GM23338 (cell line): Measurements from ENCODE around the gene S100A12.

Experiments used
- EZH2 ChIP-seq: fragments of 200-600 bp; sonication (generic); IDR thresholded peaks from one replicate; pipeline ENCODE4 v1.8.0; 2017; ENCODE audit warnings: antibody characterized with exemption, mild to moderate bottlenecking, low read depth; ENCODE audit not compliant: unreplicated experiment
- EZH2phosphoT487 ChIP-seq: fragments of 200-600 bp; sonication (generic); IDR thresholded peaks from one replicate; pipeline ENCODE4 v1.8.1; 2018; ENCODE audit warnings: antibody characterized with exemption; ENCODE audit not compliant: unreplicated experiment
- TF ChIP-seq, protein P1 (sequence below), 2 experiments: fragments of 200-600 bp in 1 of 2; sonication (generic) in 1 of 2; conservative IDR thresholded peaks; 2 replicates each; pipeline versions ENCODE4 v1.5.1 to v1.6.1; 2016 to 2017; ENCODE audit warnings: antibody characterized with exemption in 2 of 2, low read depth in 2 of 2, mild to moderate bottlenecking in 2 of 2, moderate library complexity in 1 of 2

DNA sequence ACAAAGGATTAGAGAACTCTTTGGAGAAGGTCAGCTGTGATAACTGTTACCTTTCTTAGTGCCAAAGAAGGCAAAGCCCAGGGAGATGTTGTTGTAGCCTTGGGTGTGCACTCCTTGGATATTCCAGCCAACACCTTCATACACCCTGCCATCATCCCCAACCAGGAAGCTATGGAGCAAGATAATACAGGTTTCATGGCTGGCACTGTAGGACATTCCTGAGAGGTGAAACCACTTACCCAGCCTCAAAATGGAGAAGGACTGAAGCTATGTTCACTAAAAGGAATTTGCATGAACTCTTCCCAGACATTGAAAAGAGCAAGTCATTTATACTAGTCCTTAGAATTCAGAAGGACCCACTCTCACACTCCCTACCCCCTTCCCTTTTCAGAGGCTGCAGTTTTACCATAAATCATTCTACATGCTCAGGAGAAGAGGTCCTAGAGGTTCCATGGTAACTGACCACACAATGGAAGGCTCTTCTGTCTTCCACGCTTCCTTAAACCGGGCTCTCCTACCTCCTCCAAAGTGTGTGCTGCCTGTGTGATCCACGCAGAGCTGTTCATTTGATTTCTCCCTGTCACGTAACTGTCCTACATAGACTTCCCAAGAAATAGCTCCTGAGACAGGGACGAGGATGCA lies 32.3 kb downstream of the S100A12 start:
- no peak for TF ChIP-seq EZH2
- TF ChIP-seq EZH2phosphoT487 = no peak
- TF ChIP-seq, protein P1, sequence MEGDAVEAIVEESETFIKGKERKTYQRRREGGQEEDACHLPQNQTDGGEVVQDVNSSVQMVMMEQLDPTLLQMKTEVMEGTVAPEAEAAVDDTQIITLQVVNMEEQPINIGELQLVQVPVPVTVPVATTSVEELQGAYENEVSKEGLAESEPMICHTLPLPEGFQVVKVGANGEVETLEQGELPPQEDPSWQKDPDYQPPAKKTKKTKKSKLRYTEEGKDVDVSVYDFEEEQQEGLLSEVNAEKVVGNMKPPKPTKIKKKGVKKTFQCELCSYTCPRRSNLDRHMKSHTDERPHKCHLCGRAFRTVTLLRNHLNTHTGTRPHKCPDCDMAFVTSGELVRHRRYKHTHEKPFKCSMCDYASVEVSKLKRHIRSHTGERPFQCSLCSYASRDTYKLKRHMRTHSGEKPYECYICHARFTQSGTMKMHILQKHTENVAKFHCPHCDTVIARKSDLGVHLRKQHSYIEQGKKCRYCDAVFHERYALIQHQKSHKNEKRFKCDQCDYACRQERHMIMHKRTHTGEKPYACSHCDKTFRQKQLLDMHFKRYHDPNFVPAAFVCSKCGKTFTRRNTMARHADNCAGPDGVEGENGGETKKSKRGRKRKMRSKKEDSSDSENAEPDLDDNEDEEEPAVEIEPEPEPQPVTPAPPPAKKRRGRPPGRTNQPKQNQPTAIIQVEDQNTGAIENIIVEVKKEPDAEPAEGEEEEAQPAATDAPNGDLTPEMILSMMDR (conservative IDR thresholded peaks at IDR 0.05; ENCODE audit: low read depth in 2 of 2) = no peak
